PC-9 (cell line): ENCODE data around the gene PLCH2.

Source experiments
- CTCF ChIP-seq: fragments of 200-600 bp; sonication (generic); conservative IDR thresholded peaks from 2 replicates; pipeline ENCODE4 v1.6.1; 2017; ENCODE audit warnings: mixed run types, antibody characterized with exemption, mild to moderate bottlenecking, moderate library complexity
- EZH2 ChIP-seq: fragments of 200-600 bp; sonication (generic); IDR thresholded peaks from 2 replicates; pipeline ENCODE4 v1.8.0; 2017; ENCODE audit warnings: antibody characterized with exemption, low read depth

- TF ChIP-seq CTCF: no peak
- no peak for TF ChIP-seq EZH2
Measured at GRCh38 chr1:2498648-2499047, 22.6 kb downstream of the PLCH2 start.
